ENCODE data around the gene OR9A2.
"Not testable (repeated sequence)": the region's sequence is repeated elsewhere in the genome, so short reads cannot be mapped to it uniquely, and the experiment has no call there.

The OR9A2 gene

DNA sequence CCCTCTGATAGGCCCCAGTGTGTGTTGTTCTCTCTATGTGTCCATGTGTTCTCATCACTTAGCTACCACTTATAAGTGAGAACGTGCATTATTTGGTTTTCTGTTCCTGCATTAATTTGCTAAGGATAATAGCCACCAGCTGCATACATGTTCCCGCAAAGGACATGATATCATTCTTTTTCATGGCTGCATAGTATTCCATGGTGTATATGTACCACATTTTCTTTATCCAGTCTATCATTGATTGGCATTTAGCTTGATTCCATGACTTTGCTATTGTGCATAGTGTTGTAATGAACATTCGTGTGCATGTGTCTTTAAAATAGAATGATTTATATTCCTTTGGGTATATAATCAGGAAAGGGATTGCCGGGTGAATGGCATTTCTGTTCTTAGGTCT is 48.5 kb downstream of the OR9A2 start:
- DNase-seq (ENCODE audit: extremely low read depth in 1 of 2, low read depth in 1 of 2), result not testable (repeated sequence)
